Measurements from ENCODE around the gene MIPOL1.

MIPOL1 gene

DNA sequence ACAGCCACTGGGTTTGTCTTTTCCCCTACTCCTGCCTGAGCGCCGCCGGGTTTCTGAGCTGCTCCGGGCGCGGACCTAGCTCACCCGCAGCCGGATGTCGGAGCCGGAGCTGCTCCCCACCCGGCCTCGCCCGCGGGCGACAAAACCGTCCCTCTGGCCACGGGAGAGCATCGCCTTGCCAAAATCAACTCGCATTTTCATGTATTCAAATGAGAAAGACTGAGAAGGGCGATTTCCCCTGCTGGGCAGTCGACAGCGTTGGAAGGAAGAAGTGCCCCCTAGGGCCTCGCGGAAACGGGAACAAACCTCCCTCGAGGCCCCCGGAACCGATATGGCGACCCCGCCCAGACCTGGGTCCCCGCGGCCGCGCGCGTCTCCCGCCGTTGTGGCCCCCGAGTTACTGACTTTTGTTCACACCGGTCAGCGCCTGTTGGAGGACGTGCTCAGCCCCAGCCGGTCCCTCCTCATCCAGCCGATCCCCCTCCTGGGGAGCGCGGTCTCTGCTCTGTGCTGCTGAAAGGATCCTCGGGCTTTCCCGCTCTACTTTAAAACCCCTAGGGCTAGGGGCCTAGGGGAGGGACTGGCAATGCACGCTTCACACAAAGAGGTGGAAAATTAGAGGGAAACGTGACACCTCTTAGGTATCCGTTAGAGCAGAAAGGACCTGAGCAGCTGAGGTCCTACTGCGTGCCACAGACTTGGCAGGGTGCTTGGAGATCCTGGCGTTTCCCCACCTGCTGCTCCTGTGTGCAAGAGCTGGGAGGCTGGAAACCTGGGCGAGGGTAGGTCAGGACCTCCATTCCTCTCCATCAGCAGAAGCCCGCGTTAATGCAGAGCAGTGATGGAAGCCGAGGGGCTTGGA is 402.0 kb downstream of the MIPOL1 start:
- DNase-seq (ENCODE audit: low read depth), result no peak
- TF ChIP-seq, protein P1, sequence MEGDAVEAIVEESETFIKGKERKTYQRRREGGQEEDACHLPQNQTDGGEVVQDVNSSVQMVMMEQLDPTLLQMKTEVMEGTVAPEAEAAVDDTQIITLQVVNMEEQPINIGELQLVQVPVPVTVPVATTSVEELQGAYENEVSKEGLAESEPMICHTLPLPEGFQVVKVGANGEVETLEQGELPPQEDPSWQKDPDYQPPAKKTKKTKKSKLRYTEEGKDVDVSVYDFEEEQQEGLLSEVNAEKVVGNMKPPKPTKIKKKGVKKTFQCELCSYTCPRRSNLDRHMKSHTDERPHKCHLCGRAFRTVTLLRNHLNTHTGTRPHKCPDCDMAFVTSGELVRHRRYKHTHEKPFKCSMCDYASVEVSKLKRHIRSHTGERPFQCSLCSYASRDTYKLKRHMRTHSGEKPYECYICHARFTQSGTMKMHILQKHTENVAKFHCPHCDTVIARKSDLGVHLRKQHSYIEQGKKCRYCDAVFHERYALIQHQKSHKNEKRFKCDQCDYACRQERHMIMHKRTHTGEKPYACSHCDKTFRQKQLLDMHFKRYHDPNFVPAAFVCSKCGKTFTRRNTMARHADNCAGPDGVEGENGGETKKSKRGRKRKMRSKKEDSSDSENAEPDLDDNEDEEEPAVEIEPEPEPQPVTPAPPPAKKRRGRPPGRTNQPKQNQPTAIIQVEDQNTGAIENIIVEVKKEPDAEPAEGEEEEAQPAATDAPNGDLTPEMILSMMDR (conservative IDR thresholded peaks at IDR 0.05; ENCODE audit: control insufficient read depth, insufficient read depth, low read depth, low read length), result no peak
- H3K4me3 ChIP-seq (ENCODE audit: control insufficient read depth, low read depth, low read length), result no peak overlapping the region

DNA sequence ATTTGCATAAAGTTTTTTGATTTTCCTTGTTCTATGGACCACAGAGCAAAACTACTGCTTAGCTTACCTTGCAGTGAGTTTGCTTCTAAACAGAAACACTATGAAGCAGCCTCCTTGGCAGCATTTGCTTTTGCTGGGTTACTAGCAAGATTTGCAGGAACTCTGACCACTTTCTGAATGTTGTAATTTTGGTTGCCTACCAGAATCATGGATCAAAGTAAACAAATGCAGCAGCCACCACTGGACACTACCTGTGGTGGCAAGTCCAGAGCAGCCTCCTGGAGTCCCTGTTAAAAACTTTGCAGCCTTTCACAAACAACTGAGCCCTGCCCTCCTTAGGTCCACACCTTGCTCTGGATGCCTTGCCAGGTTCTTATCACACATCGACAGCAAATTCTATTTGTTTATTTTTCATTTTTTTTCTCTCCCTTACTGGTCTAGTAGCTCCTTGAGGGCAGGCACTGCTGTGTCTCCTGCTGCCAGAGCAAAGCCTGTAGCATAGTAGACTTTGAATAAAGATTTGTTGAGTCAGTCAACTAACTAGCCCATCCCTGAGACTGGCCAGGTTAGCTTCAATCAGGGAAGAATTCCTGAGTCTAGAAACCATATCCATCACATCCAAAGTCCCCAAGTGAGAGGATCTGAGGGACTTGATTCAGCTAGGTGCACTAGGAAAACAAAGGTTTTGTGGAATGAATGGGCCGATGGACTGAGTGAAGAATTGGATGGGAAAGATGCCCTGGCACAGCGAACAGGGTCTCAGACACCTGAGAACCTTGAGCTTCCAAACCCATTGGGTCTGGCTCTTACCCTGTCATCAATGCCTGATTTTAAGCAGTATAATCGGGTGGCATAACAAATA is 403.4 kb downstream of the MIPOL1 start:
- TF ChIP-seq, protein P1 (conservative IDR thresholded peaks at IDR 0.05; ENCODE audit: control insufficient read depth, insufficient read depth, low read depth, low read length), result no peak
- no peak overlapping the region for H3K4me3 ChIP-seq (ENCODE audit: control insufficient read depth, low read depth, low read length)
- no peak for DNase-seq (ENCODE audit: low read depth)

DNA sequence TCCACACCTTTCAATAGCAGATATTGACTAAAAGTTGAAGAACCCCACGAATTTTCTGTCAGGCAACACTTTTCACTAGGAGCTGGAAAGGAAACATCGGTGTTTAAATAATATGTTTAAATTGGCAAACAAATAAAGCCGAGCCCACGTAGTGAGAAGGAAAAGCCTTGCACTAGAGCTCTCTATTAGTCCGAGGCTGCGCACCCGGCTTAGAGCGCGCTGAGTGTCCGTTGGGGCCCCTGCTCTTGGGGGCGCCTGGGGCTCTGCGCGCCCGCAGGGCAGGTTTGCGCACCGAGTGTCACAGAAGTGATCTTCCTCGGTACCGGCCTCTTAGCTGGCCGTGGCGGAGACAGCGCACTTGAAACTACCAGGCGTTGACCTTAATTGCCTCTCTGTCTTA is 404.1 kb downstream of the MIPOL1 start:
- DNase-seq (ENCODE audit: low read depth), result no peak
- no peak overlapping the region for H3K4me3 ChIP-seq (ENCODE audit: control insufficient read depth, low read depth, low read length)
- TF ChIP-seq, protein P1 (conservative IDR thresholded peaks at IDR 0.05; ENCODE audit: control insufficient read depth, insufficient read depth, low read depth, low read length), result no peak

All from fibroblast of mammary gland (primary cell).